Cardiac fibroblast (primary cell): ENCODE data around the gene WARS2.

Source experiments
- DNase-seq, 2 donors: peaks; one replicate each; pipeline versions ENCODE4 v3.0.0 to v3.0.0-alpha.2; 2010; ENCODE audit warnings: low read depth in 2 of 2
- H3K4me3 ChIP-seq, 2 donors: replicated peaks in 1 of 2; 1 replicate in 1 of 2; 2 replicates in 1 of 2; pipeline ENCODE4 v1.5.1; 2011; ENCODE audit warnings: low read depth in 2 of 2, low read length in 2 of 2, mild to moderate bottlenecking in 2 of 2, moderate library complexity in 1 of 2
- CTCF ChIP-seq: IDR thresholded peaks from one replicate; pipeline ENCODE4 v1.5.1; 2011; ENCODE audit warnings: low read depth, mild to moderate bottlenecking, low read length, inconsistent platforms

Gene WARS2

GRCh38 chr1:119080586-119080985 is 59.9 kb downstream of the WARS2 start:
- peak; percentile 93 to 95 for DNase-seq
- peak overlapping the region in 1 of 2 donors; percentile 26 for H3K4me3 ChIP-seq

GRCh38 chr1:119079881-119080280 is 60.6 kb downstream of the WARS2 start:
- no peak for TF ChIP-seq CTCF
- H3K4me3 ChIP-seq: no peak overlapping the region
- no peak for DNase-seq

More at GRCh38 chr1:119080586-119080985, 59.9 kb downstream of the WARS2 start:
- TF ChIP-seq CTCF: no peak

GRCh38 chr1:119075614-119076013 is 64.8 kb downstream of the WARS2 start:
- no peak for TF ChIP-seq CTCF
- H3K4me3 ChIP-seq: no peak overlapping the region
- peak; percentile 70 to 82 for DNase-seq

- DNase-seq: no peak
- H3K4me3 ChIP-seq: no peak overlapping the region
- no peak for TF ChIP-seq CTCF
These were observed 69.1 kb downstream of the WARS2 start for GRCh38 chr1:119071321-119071720.

- no peak for DNase-seq
- TF ChIP-seq CTCF: no peak
- no peak overlapping the region for H3K4me3 ChIP-seq
These were observed 70.8 kb downstream of the WARS2 start for GRCh38 chr1:119069682-119070081.

- TF ChIP-seq CTCF: no peak
- no peak overlapping the region for H3K4me3 ChIP-seq
- DNase-seq: no peak
These were observed 72.0 kb downstream of the WARS2 start for GRCh38 chr1:119068427-119068826.

GRCh38 chr1:119061700-119062099 is 78.8 kb downstream of the WARS2 start:
- no peak for TF ChIP-seq CTCF
- DNase-seq: no peak
- H3K4me3 ChIP-seq: no peak overlapping the region
